ENCODE data around the gene ANKRD39.

DNA sequence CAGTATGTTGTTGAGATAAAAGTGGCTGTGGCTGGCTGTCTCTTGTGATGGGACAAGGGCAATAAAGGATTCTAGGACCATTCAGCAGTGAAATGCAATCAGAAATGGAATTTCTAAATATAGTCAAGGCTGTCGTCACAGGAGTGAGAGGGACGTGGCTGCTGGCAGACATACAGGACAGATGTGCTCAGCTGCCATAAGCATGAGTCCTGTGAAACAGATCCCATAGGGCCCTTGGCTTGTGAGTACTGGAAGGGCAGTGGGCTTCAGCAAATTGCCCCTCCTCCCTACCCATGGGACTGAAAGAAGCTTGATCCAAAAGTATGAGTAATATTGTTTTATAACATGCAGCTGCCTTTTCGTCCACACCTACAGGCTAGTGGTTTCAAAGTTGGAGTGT, 45.9 kb downstream of the ANKRD39 start:
- TF ChIP-seq, protein P1, sequence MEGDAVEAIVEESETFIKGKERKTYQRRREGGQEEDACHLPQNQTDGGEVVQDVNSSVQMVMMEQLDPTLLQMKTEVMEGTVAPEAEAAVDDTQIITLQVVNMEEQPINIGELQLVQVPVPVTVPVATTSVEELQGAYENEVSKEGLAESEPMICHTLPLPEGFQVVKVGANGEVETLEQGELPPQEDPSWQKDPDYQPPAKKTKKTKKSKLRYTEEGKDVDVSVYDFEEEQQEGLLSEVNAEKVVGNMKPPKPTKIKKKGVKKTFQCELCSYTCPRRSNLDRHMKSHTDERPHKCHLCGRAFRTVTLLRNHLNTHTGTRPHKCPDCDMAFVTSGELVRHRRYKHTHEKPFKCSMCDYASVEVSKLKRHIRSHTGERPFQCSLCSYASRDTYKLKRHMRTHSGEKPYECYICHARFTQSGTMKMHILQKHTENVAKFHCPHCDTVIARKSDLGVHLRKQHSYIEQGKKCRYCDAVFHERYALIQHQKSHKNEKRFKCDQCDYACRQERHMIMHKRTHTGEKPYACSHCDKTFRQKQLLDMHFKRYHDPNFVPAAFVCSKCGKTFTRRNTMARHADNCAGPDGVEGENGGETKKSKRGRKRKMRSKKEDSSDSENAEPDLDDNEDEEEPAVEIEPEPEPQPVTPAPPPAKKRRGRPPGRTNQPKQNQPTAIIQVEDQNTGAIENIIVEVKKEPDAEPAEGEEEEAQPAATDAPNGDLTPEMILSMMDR (IDR thresholded peaks at IDR 0.05), result no peak
- TF ChIP-seq POLR2A (IDR thresholded peaks at IDR 0.05), result no peak

Data from right lobe of liver (tissue), 4 donors.